CD14-positive monocyte (primary cell): ENCODE results near the gene HLA-DQA1. TPM values are rescaled to one million over a fixed set of nuclear protein-coding genes. Genes with fewer than 3 reads are reported as not detected.

Experiments used
- DNase-seq, 3 donors: peaks; one replicate each; pipeline ENCODE4 v3.0.0-alpha.2; 2011 to 2022
- H2AFZ ChIP-seq: 2 replicates; pipeline ENCODE4 v1.6.0; 2012; ENCODE audit warnings: mild to moderate bottlenecking, low read depth, low read length, inconsistent platforms; ENCODE audit not compliant: insufficient read depth, poor library complexity, severe bottlenecking
- H3K27ac ChIP-seq, 2 donors: 1 replicate in 1 of 2; 2 replicates in 1 of 2; pipeline ENCODE4 v1.5.1; 2012 to 2013; ENCODE audit warnings: low read length in 2 of 2, control low read depth in 1 of 2, inconsistent platforms in 1 of 2, low read depth in 1 of 2, mild to moderate bottlenecking in 1 of 2
- H3K27me3 ChIP-seq, 2 donors: one replicate each; pipeline versions ENCODE4 v1.6.0 to v1.6.1; 2011 to 2013; ENCODE audit warnings: low read length in 2 of 2; ENCODE audit not compliant: control insufficient read depth in 2 of 2, insufficient read depth in 2 of 2
- H3K36me3 ChIP-seq, 2 donors: replicated peaks in 1 of 2; 1 replicate in 1 of 2; 2 replicates in 1 of 2; pipeline versions ENCODE4 v1.5.1 to v1.6.1; 2012 to 2013; ENCODE audit warnings: low read length in 2 of 2, control low read depth in 1 of 2, inconsistent platforms in 1 of 2, mild to moderate bottlenecking in 1 of 2; ENCODE audit not compliant: insufficient read depth in 2 of 2, control insufficient read depth in 1 of 2
- H3K4me1 ChIP-seq, 2 donors: 1 replicate in 1 of 2; 2 replicates in 1 of 2; pipeline versions ENCODE4 v1.5.1 to v1.6.1; 2012 to 2013; ENCODE audit warnings: low read length in 2 of 2, control low read depth in 1 of 2, inconsistent platforms in 1 of 2, mild to moderate bottlenecking in 1 of 2, moderate library complexity in 1 of 2; ENCODE audit not compliant: insufficient read depth in 2 of 2, control insufficient read depth in 1 of 2
- H3K4me2 ChIP-seq: replicated peaks from 2 replicates; pipeline ENCODE3; 2012; ENCODE audit warnings: low read length, moderate library complexity, mild to moderate bottlenecking; ENCODE audit not compliant: poor library complexity, severe bottlenecking; ENCODE audit errors: extremely low read depth
- H3K4me3 ChIP-seq, 3 experiments: fragments of 200-600 bp in 1 of 3; sonication (generic) in 1 of 3; replicated peaks in 1 of 3; 1 replicate in 2 of 3; 2 replicates in 1 of 3; pipeline ENCODE4 v1.5.1; 2011 to 2013; ENCODE audit warnings: low read length in 3 of 3, mild to moderate bottlenecking in 3 of 3, control low read depth in 2 of 3, low read depth in 2 of 3, inconsistent platforms in 1 of 3, moderate library complexity in 1 of 3
- H3K79me2 ChIP-seq: 2 replicates; pipeline ENCODE4 v1.6.0; 2012; ENCODE audit warnings: mild to moderate bottlenecking, control low read depth, inconsistent platforms, low read length, moderate library complexity; ENCODE audit not compliant: insufficient read depth
- H3K9ac ChIP-seq: 2 replicates; pipeline ENCODE4 v1.6.0; 2017; ENCODE audit warnings: low read length, mild to moderate bottlenecking; ENCODE audit not compliant: insufficient read depth, poor library complexity, severe bottlenecking
- H3K9me3 ChIP-seq, 2 donors: replicated peaks in 1 of 2; 1 replicate in 1 of 2; 2 replicates in 1 of 2; pipeline versions ENCODE4 v1.5.1 to v1.6.1; 2012 to 2013; ENCODE audit warnings: low read length in 2 of 2, control low read depth in 1 of 2; ENCODE audit not compliant: control insufficient read depth in 1 of 2, insufficient read depth in 1 of 2
- H4K20me1 ChIP-seq: 2 replicates; pipeline ENCODE4 v1.6.0; 2012; ENCODE audit warnings: mild to moderate bottlenecking, low read length, control low read depth, moderate library complexity; ENCODE audit not compliant: insufficient read depth
- H3K27ac Mint-ChIP-seq, 7 donors: one replicate each; pipeline ENCODE4 v1.8.0; 2020; ENCODE audit warnings: mild to moderate bottlenecking in 7 of 7, mixed read lengths in 7 of 7, moderate library complexity in 6 of 7, inconsistent platforms in 2 of 7
- H3K27me3 Mint-ChIP-seq, 3 donors: one replicate each; pipeline ENCODE4 v1.8.0; 2021 to 2022; ENCODE audit warnings: low read depth in 3 of 3, mild to moderate bottlenecking in 3 of 3, mixed read lengths in 3 of 3, moderate library complexity in 3 of 3, inconsistent platforms in 1 of 3
- H3K36me3 Mint-ChIP-seq, 2 donors: one replicate each; pipeline ENCODE4 v1.8.0; 2020; ENCODE audit warnings: mixed read lengths in 2 of 2, inconsistent platforms in 1 of 2, mild to moderate bottlenecking in 1 of 2
- H3K4me1 Mint-ChIP-seq: one replicate; pipeline ENCODE4 v1.8.0; 2020; ENCODE audit warnings: mild to moderate bottlenecking, mixed read lengths
- H3K4me3 Mint-ChIP-seq, 2 donors: one replicate each; pipeline ENCODE4 v1.8.0; 2020; ENCODE audit warnings: mild to moderate bottlenecking in 2 of 2, mixed read lengths in 2 of 2, moderate library complexity in 1 of 2
- H3K9me3 Mint-ChIP-seq, 7 donors: one replicate each; pipeline ENCODE4 v1.8.0; 2020 to 2022; ENCODE audit warnings: mixed read lengths in 7 of 7, mild to moderate bottlenecking in 6 of 7, moderate library complexity in 6 of 7, inconsistent platforms in 2 of 7
- CTCF ChIP-seq: fragments of 200-600 bp; IDR thresholded peaks from one replicate; pipeline ENCODE4 v1.8.0; 2022; ENCODE audit warnings: antibody characterized with exemption, mild to moderate bottlenecking
- WGBS: methylation state at CpG from one replicate; pipeline ENCODE4 v1.1.5; 2013; ENCODE audit warnings: missing lambda C conversion rate; ENCODE audit not compliant: insufficient coverage; 5-methylcytosine and 5-hydroxymethylcytosine counted together
- intact Hi-C, 2 donors: fragments of 100-400 bp; cut with micrococcal nuclease; formaldehyde crosslinking; loops; one replicate each; pipeline versions ENCODE4 v1.15.0 to v1.15.1; 2023
- polyA plus RNA-seq, 3 donors: library from polyadenylated mRNA; depleted of rRNA in 1 of 3; unstranded in 2 of 3; stranded (reverse) in 1 of 3; fragments of 300-500 nt in 2 of 3; fragments of >200 nt in 1 of 3; fragmentation: Illumina TruSeq in 2 of 3; gene quantifications; 1 replicate in 2 of 3; 2 replicates in 1 of 3; pipeline ENCODE4 v1.2.3, GENCODE V29; 2012 to 2021

Gene HLA-DQA1
- polyA plus RNA-seq, 3 donors, result 98.1 to 191 (median 117) TPM

DNA sequence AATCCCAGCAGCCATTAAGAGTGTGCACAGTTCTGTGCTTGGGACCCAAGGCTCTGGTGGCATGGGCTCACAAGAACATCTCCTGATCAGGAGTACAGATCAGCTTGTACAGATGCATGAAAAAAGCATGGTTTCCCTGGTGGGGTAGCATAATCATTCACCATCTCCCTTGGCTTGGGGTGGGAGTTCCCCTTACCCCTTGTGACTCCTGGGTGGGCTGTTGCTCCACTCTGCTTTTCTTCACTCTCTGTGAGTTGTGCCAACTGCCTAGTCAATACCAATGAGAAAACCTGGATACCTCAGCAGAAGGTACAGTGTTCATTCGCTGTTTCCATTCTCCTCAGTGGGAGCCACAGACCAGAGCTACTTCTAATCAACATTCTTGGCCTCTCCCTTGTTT is 42.8 kb downstream of the HLA-DQA1 start:
- Histone ChIP-seq H3K4me2 (peak overlapping the region; percentile 26), H3K9me3 (no peaks in the 10 kb centered on the region), H2AFZ (no peak overlapping the region), H3K9ac (no peak overlapping the region), H3K36me3 (no peaks in the 10 kb centered on the region), H3K27ac (no peak overlapping the region), H3K79me2 (no peaks in the 10 kb centered on the region), H4K20me1 (no peaks in the 10 kb centered on the region), H3K4me3 (no peak overlapping the region), H3K4me1 (peaks cover under 1 to 13% of the 10 kb centered on the region in 2 donors), H3K27me3 (no peaks in the 10 kb centered on the region)
- Mint-ChIP-seq H3K9me3 (peaks cover 0 to 37% (median 20%) of the 10 kb centered on the region in 7 donors), H3K27me3 (peaks cover 0 to 2% (median 1%) of the 10 kb centered on the region in 3 donors), H3K27ac (no peak overlapping the region), H3K4me1 (peaks cover under 1% of the 10 kb centered on the region), H3K4me3 (peak overlapping the region in 1 of 2 donors; percentile 21), H3K36me3 (peaks cover 0 to 8% of the 10 kb centered on the region in 2 donors)
- intact Hi-C loops, result no loop called here
- no peak for DNase-seq
- WGBS, result no CpG with 5 or more reads among the region's 1 CpG
- TF ChIP-seq CTCF, result no peak

- Mint-ChIP-seq H3K27me3 (peaks cover 1 to 3% (median 2%) of the 10 kb centered on the region in 3 donors), H3K9me3 (peaks cover 0 to 3% (median under 1%) of the 10 kb centered on the region in 7 donors), H3K4me1 (peaks cover 15% of the 10 kb centered on the region), H3K27ac (no peak overlapping the region), H3K36me3 (peaks cover 0 to 3% of the 10 kb centered on the region in 2 donors), H3K4me3 (no peak overlapping the region)
- Histone ChIP-seq H3K27me3 (no peaks in the 10 kb centered on the region), H3K9ac (no peak overlapping the region), H3K4me1 (peaks cover 3 to 18% of the 10 kb centered on the region in 2 donors), H3K4me2 (no peak overlapping the region), H3K9me3 (no peaks in the 10 kb centered on the region), H3K79me2 (no peaks in the 10 kb centered on the region), H3K27ac (no peak overlapping the region), H3K4me3 (no peak overlapping the region), H2AFZ (no peak overlapping the region), H4K20me1 (no peaks in the 10 kb centered on the region), H3K36me3 (no peaks in the 10 kb centered on the region)
- DNase-seq, result no peak
- intact Hi-C loops, result no loop called here
- no CpG with 5 or more reads among the region's 3 CpGs for WGBS
- TF ChIP-seq CTCF, result no peak
These were observed 47.0 kb downstream of the HLA-DQA1 start for GRCh38 chr6:32684246-32684645.
